ENCODE results near the gene SQOR. TPM values are rescaled to one million over a fixed set of nuclear protein-coding genes. Genes with fewer than 3 reads are reported as not detected.

Gene SQOR
- polyA plus RNA-seq, 3 donors: 78.9 to 292 (median 232) TPM

- Histone ChIP-seq H3K4me2 (replicated peaks; ENCODE audit: extremely low read depth, low read length, poor library complexity, severe bottlenecking) (no peak overlapping the region), H3K27me3 (ENCODE audit: control insufficient read depth in 2 of 2, insufficient read depth in 2 of 2, low read length in 2 of 2) (no peaks in the 10 kb centered on the region), H2AFZ (ENCODE audit: insufficient read depth, low read depth, low read length, poor library complexity, severe bottlenecking) (no peak overlapping the region), H3K9me3 (replicated peaks in 1 of 2; ENCODE audit: control insufficient read depth in 1 of 2, insufficient read depth in 1 of 2, low read length in 2 of 2) (no peaks in the 10 kb centered on the region), H3K27ac (ENCODE audit: low read depth in 1 of 2, low read length in 2 of 2) (no peak overlapping the region), H3K79me2 (ENCODE audit: insufficient read depth, low read length) (peaks cover 78% of the 10 kb centered on the region), H4K20me1 (ENCODE audit: insufficient read depth, low read length) (peaks cover 96% of the 10 kb centered on the region), H3K9ac (ENCODE audit: insufficient read depth, low read length, poor library complexity, severe bottlenecking) (no peak overlapping the region), H3K36me3 (replicated peaks in 1 of 2; ENCODE audit: control insufficient read depth in 1 of 2, insufficient read depth in 2 of 2, low read length in 2 of 2) (peaks cover 36 to 52% of the 10 kb centered on the region in 2 donors), H3K4me1 (ENCODE audit: control insufficient read depth in 1 of 2, insufficient read depth in 2 of 2, low read length in 2 of 2) (peaks cover 23 to 24% of the 10 kb centered on the region in 2 donors), H3K4me3 (replicated peaks in 1 of 3; ENCODE audit: low read depth in 2 of 3, low read length in 3 of 3) (no peak overlapping the region)
- Mint-ChIP-seq H3K36me3 (peaks cover 43 to 53% of the 10 kb centered on the region in 2 donors), H3K4me1 (peaks cover 48% of the 10 kb centered on the region), H3K27me3 (ENCODE audit: low read depth in 3 of 3) (peaks cover 0 to 3% (median 0%) of the 10 kb centered on the region in 3 donors), H3K27ac (peak overlapping the region in 6 of 7 donors; percentile 15 to 84 (median 38)), H3K4me3 (no peak overlapping the region), H3K9me3 (peaks cover 0 to 1% (median 0%) of the 10 kb centered on the region in 7 donors)
- intact Hi-C loops (cut with micrococcal nuclease): no loop called here
- no peak for TF ChIP-seq CTCF (IDR thresholded peaks at IDR 0.05)
- 80% methylated on average over 5 of the region's 8 CpGs for WGBS (ENCODE audit: insufficient coverage)
- no peak for DNase-seq
Measured at GRCh38 chr15:45657764-45658545, 23.1 kb downstream of the SQOR start.

- H3K4me2 ChIP-seq (replicated peaks; ENCODE audit: extremely low read depth, low read length, poor library complexity, severe bottlenecking): no peak overlapping the region
Measured at GRCh38 chr15:45660231-45660979, 25.6 kb downstream of the SQOR start.

More at GRCh38 chr15:45660231-45660979, 25.6 kb downstream of the SQOR start:
- Histone ChIP-seq H2AFZ (ENCODE audit: insufficient read depth, low read depth, low read length, poor library complexity, severe bottlenecking) (no peak overlapping the region), H3K27ac (ENCODE audit: low read depth in 1 of 2, low read length in 2 of 2) (peak overlapping the region in 1 of 2 donors; percentile 53), H3K4me3 (replicated peaks in 1 of 3; ENCODE audit: low read depth in 2 of 3, low read length in 3 of 3) (no peak overlapping the region), H3K9ac (ENCODE audit: insufficient read depth, low read length, poor library complexity, severe bottlenecking) (no peak overlapping the region), H3K4me1 (ENCODE audit: control insufficient read depth in 1 of 2, insufficient read depth in 2 of 2, low read length in 2 of 2) (no peaks in the 10 kb centered on the region), H3K79me2 (ENCODE audit: insufficient read depth, low read length) (peaks cover 54% of the 10 kb centered on the region), H4K20me1 (ENCODE audit: insufficient read depth, low read length) (peaks cover 89% of the 10 kb centered on the region), H3K27me3 (ENCODE audit: control insufficient read depth in 2 of 2, insufficient read depth in 2 of 2, low read length in 2 of 2) (no peaks in the 10 kb centered on the region), H3K9me3 (replicated peaks in 1 of 2; ENCODE audit: control insufficient read depth in 1 of 2, insufficient read depth in 1 of 2, low read length in 2 of 2) (no peaks in the 10 kb centered on the region), H3K36me3 (replicated peaks in 1 of 2; ENCODE audit: control insufficient read depth in 1 of 2, insufficient read depth in 2 of 2, low read length in 2 of 2) (peaks cover 57 to 76% of the 10 kb centered on the region in 2 donors)
- H3K27ac Mint-ChIP-seq: peak overlapping the region in 6 of 7 donors; percentile 14 to 87 (median 42)
- H3K36me3 Mint-ChIP-seq: peaks cover 66 to 74% of the 10 kb centered on the region in 2 donors
- H3K4me1 Mint-ChIP-seq: peaks cover 25% of the 10 kb centered on the region
- peaks cover 0 to 1% (median 0%) of the 10 kb centered on the region in 7 donors for H3K9me3 Mint-ChIP-seq
- peaks cover 0 to 3% (median 0%) of the 10 kb centered on the region in 3 donors for H3K27me3 Mint-ChIP-seq (ENCODE audit: low read depth in 3 of 3)
- intact Hi-C loops (cut with micrococcal nuclease): no loop called here
- H3K4me3 Mint-ChIP-seq: no peak overlapping the region
- TF ChIP-seq CTCF (IDR thresholded peaks at IDR 0.05): no peak
- DNase-seq: no peak
- WGBS (ENCODE audit: insufficient coverage): 72% methylated on average over 5 of the region's 5 CpGs
